Measurements from ENCODE around the gene ADGRL1. TPM values are rescaled to one million over a fixed set of nuclear protein-coding genes. Genes with fewer than 3 reads are reported as not detected.

The ADGRL1 gene
- total RNA-seq, 2 donors from 2014 or later: 14.9 to 30.8 TPM

- Mint-ChIP-seq H3K27ac (no peak overlapping the region), H3K36me3 (ENCODE audit: low read depth) (no peaks in the 10 kb centered on the region), H3K4me1 (peaks cover 24% of the 10 kb centered on the region), H3K27me3 (no peaks in the 10 kb centered on the region), H3K4me3 (no peak overlapping the region)
- DNase-seq (no peak), ATAC-seq (no peak)
- H3K9me3 ChIP-seq (ENCODE audit: control insufficient read depth, low read length, poor library complexity, severe bottlenecking): no peaks in the 10 kb centered on the region
These were observed 93.7 kb downstream of the ADGRL1 start for GRCh38 chr19:14112051-14112808.

- Mint-ChIP-seq H3K4me1 (peaks cover 18% of the 10 kb centered on the region), H3K4me3 (no peak overlapping the region), H3K36me3 (ENCODE audit: low read depth) (no peaks in the 10 kb centered on the region), H3K27me3 (no peaks in the 10 kb centered on the region), H3K27ac (no peak overlapping the region)
- ATAC-seq (no peak), DNase-seq (no peak)
- no peaks in the 10 kb centered on the region for H3K9me3 ChIP-seq (ENCODE audit: control insufficient read depth, low read length, poor library complexity, severe bottlenecking)
These were observed 94.5 kb downstream of the ADGRL1 start for GRCh38 chr19:14111486-14111885.

GRCh38 chr19:14110650-14111049, 95.3 kb downstream of the ADGRL1 start:
- DNase-seq (no peak), ATAC-seq (no peak)
- no peak overlapping the region for H3K4me3 Mint-ChIP-seq
- H3K9me3 ChIP-seq (ENCODE audit: control insufficient read depth, low read length, poor library complexity, severe bottlenecking): no peaks in the 10 kb centered on the region
- no peaks in the 10 kb centered on the region for H3K27me3 Mint-ChIP-seq
- no peaks in the 10 kb centered on the region for H3K36me3 Mint-ChIP-seq (ENCODE audit: low read depth)
- H3K4me1 Mint-ChIP-seq: peaks cover 11% of the 10 kb centered on the region
- no peak overlapping the region for H3K27ac Mint-ChIP-seq

- H3K9me3 ChIP-seq (ENCODE audit: control insufficient read depth, low read length, poor library complexity, severe bottlenecking): no peaks in the 10 kb centered on the region
- peaks cover under 1% of the 10 kb centered on the region for H3K4me1 Mint-ChIP-seq
These were observed 98.1 kb downstream of the ADGRL1 start for GRCh38 chr19:14107581-14108461.

GRCh38 chr19:14106840-14107239, 99.1 kb downstream of the ADGRL1 start:
- Mint-ChIP-seq H3K27me3 (no peaks in the 10 kb centered on the region), H3K4me3 (no peak overlapping the region), H3K4me1 (no peaks in the 10 kb centered on the region), H3K36me3 (ENCODE audit: low read depth) (no peaks in the 10 kb centered on the region), H3K27ac (no peak overlapping the region)
- no peaks in the 10 kb centered on the region for H3K9me3 ChIP-seq (ENCODE audit: control insufficient read depth, low read length, poor library complexity, severe bottlenecking)
- DNase-seq (no peak), ATAC-seq (no peak)

More at GRCh38 chr19:14107581-14108461, 98.1 kb downstream of the ADGRL1 start:
- Mint-ChIP-seq H3K36me3 (ENCODE audit: low read depth) (no peaks in the 10 kb centered on the region), H3K4me3 (no peak overlapping the region), H3K27me3 (no peaks in the 10 kb centered on the region), H3K27ac (no peak overlapping the region)
- ATAC-seq (no peak), DNase-seq (no peak)

GRCh38 chr19:14105680-14106079, 100.3 kb downstream of the ADGRL1 start:
- no peak overlapping the region for H3K4me3 Mint-ChIP-seq
- H3K4me1 Mint-ChIP-seq: no peaks in the 10 kb centered on the region
- no peaks in the 10 kb centered on the region for H3K36me3 Mint-ChIP-seq (ENCODE audit: low read depth)
- DNase-seq (no peak), ATAC-seq (no peak)
- H3K27ac Mint-ChIP-seq: no peak overlapping the region
- H3K9me3 ChIP-seq (ENCODE audit: control insufficient read depth, low read length, poor library complexity, severe bottlenecking): no peaks in the 10 kb centered on the region
- no peaks in the 10 kb centered on the region for H3K27me3 Mint-ChIP-seq

- Mint-ChIP-seq H3K36me3 (ENCODE audit: low read depth) (no peaks in the 10 kb centered on the region), H3K4me1 (no peaks in the 10 kb centered on the region)
These were observed 102.7 kb downstream of the ADGRL1 start for GRCh38 chr19:14103310-14103709.

GRCh38 chr19:14102756-14103155, 103.2 kb downstream of the ADGRL1 start:
- H3K9me3 ChIP-seq (ENCODE audit: control insufficient read depth, low read length, poor library complexity, severe bottlenecking): no peaks in the 10 kb centered on the region
- no peaks in the 10 kb centered on the region for H3K4me1 Mint-ChIP-seq
- H3K36me3 Mint-ChIP-seq (ENCODE audit: low read depth): no peaks in the 10 kb centered on the region
- no peak overlapping the region for H3K4me3 Mint-ChIP-seq
- no peak for ATAC-seq
- no peak for DNase-seq
- H3K27me3 Mint-ChIP-seq: no peaks in the 10 kb centered on the region
- no peak overlapping the region for H3K27ac Mint-ChIP-seq

More at GRCh38 chr19:14103310-14103709, 102.7 kb downstream of the ADGRL1 start:
- H3K4me3 Mint-ChIP-seq: no peak overlapping the region
- no peaks in the 10 kb centered on the region for H3K27me3 Mint-ChIP-seq
- H3K27ac Mint-ChIP-seq: no peak overlapping the region
- ATAC-seq: no peak
- no peak for DNase-seq
- H3K9me3 ChIP-seq (ENCODE audit: control insufficient read depth, low read length, poor library complexity, severe bottlenecking): no peaks in the 10 kb centered on the region

- no peak for ATAC-seq
- DNase-seq: no peak
- Mint-ChIP-seq H3K4me3 (no peak overlapping the region), H3K27me3 (no peaks in the 10 kb centered on the region), H3K27ac (no peak overlapping the region), H3K4me1 (no peaks in the 10 kb centered on the region), H3K36me3 (ENCODE audit: low read depth) (no peaks in the 10 kb centered on the region)
- H3K9me3 ChIP-seq (ENCODE audit: control insufficient read depth, low read length, poor library complexity, severe bottlenecking): no peaks in the 10 kb centered on the region
These were observed 103.8 kb downstream of the ADGRL1 start for GRCh38 chr19:14102102-14102696.

- no peak overlapping the region for H3K4me3 Mint-ChIP-seq
- no peak for DNase-seq
These were observed 104.9 kb downstream of the ADGRL1 start for GRCh38 chr19:14101003-14101545.

More at GRCh38 chr19:14101003-14101545, 104.9 kb downstream of the ADGRL1 start:
- Mint-ChIP-seq H3K27ac (no peak overlapping the region), H3K4me1 (no peaks in the 10 kb centered on the region), H3K27me3 (no peaks in the 10 kb centered on the region), H3K36me3 (ENCODE audit: low read depth) (no peaks in the 10 kb centered on the region)
- no peak for ATAC-seq
- H3K9me3 ChIP-seq (ENCODE audit: control insufficient read depth, low read length, poor library complexity, severe bottlenecking): no peaks in the 10 kb centered on the region

Other genes with a start within 250 kb of the ADGRL1 start
- gene RFX1, start 199.8 kb downstream of the ADGRL1 start, total RNA-seq: 10 to 100 TPM; 23.3 to 24.7 TPM
- gene RLN3, start 178.0 kb downstream of the ADGRL1 start, total RNA-seq: not detected
- gene IL27RA, start 174.4 kb downstream of the ADGRL1 start, total RNA-seq: 10 to 100 TPM; 39.6 to 51.6 TPM
- not detected for gene PALM3, start 144.1 kb downstream of the ADGRL1 start, total RNA-seq
- 1 to 10 TPM in 1 of 2 donors, under 1 TPM in 1; 0.65 to 1.3 TPM for gene MISP3, start 133.4 kb downstream of the ADGRL1 start, total RNA-seq
- gene C19orf67, start 120.4 kb downstream of the ADGRL1 start, total RNA-seq: under 1 TPM; 0.22 to 0.31 TPM
- 10 to 100 TPM; 24.8 to 25.3 TPM for gene SAMD1, start 115.4 kb downstream of the ADGRL1 start, total RNA-seq
- 10 to 100 TPM; 35.2 to 38.5 TPM for gene PRKACA, start 88.4 kb downstream of the ADGRL1 start, total RNA-seq
- gene ASF1B, start 69.6 kb downstream of the ADGRL1 start, total RNA-seq: 1 to 10 TPM; 1.5 to 1.9 TPM
- gene ADGRE5, start 175.3 kb upstream of the ADGRL1 start, total RNA-seq: 1,000 to 10,000 TPM; 1,097 to 1,799 TPM
- gene DDX39A, start 213.2 kb upstream of the ADGRL1 start, total RNA-seq: 100 to 1,000 TPM; 276 to 284 TPM
- 100 to 1,000 TPM; 163 to 202 TPM for gene PKN1, start 227.1 kb upstream of the ADGRL1 start, total RNA-seq